Sigmoid colon (tissue), 7 donors: Measurements from ENCODE around the gene ASPSCR1. TPM values are rescaled to one million over a fixed set of nuclear protein-coding genes. Genes with fewer than 3 reads are reported as not detected.

Experiments used
- DNase-seq: peaks from one replicate; pipeline ENCODE4 v3.0.0-alpha.2; 2019
- H3K27ac ChIP-seq, 4 donors: fragments of 200-600 bp; sonication (generic); one replicate each; pipeline ENCODE4 v1.5.1; 2016 to 2019; ENCODE audit warnings: mild to moderate bottlenecking in 1 of 4
- H3K27me3 ChIP-seq, 3 donors: fragments of 200-600 bp; sonication (generic); one replicate each; pipeline ENCODE4 v1.5.1; 2019; ENCODE audit warnings: mild to moderate bottlenecking in 1 of 3
- H3K36me3 ChIP-seq, 4 donors: fragments of 200-600 bp; sonication (generic); one replicate each; pipeline ENCODE4 v1.5.1; 2016 to 2019
- H3K4me1 ChIP-seq, 4 donors: fragments of 200-600 bp; sonication (generic); one replicate each; pipeline ENCODE4 v1.5.1; 2017 to 2019
- H3K4me3 ChIP-seq, 4 donors: fragments of 200-600 bp; sonication (generic); one replicate each; pipeline ENCODE4 v1.5.1; 2017 to 2019; ENCODE audit warnings: mild to moderate bottlenecking in 2 of 4, moderate library complexity in 1 of 4
- H3K9me3 ChIP-seq, 4 donors: fragments of 200-600 bp in 3 of 4; sonication (generic) in 3 of 4; one replicate each; pipeline versions ENCODE4 v1.5.1 to v1.6.1; 2013 to 2019
- EP300 ChIP-seq, 4 donors: sonication (generic); formaldehyde crosslinking; IDR thresholded peaks; one replicate each; pipeline ENCODE4 v1.6.1; 2017; ENCODE audit warnings: antibody characterized with exemption in 4 of 4
- POLR2A ChIP-seq, 2 donors: fragments of 450-650 bp; IDR thresholded peaks; one replicate each; pipeline ENCODE4 v1.6.1; 2016; ENCODE audit warnings: antibody characterized with exemption in 2 of 2, mild to moderate bottlenecking in 2 of 2, moderate library complexity in 2 of 2
- POLR2AphosphoS5 ChIP-seq, 4 donors: sonication (generic); formaldehyde crosslinking; IDR thresholded peaks; one replicate each; pipeline ENCODE4 v1.6.1; 2017; ENCODE audit warnings: antibody characterized with exemption in 4 of 4
- WGBS, 2 donors: extraction: QIAGEN DNeasy Blood & Tissue Kit; methylation state at CpG; one replicate each; pipeline ENCODE4 v1.1.7; 2013; 5-methylcytosine and 5-hydroxymethylcytosine counted together
- intact Hi-C: fragments of 100-400 bp; cut with DNase I; formaldehyde crosslinking; loops from one replicate; pipeline ENCODE4 v1.15.1; 2023
- polyA plus RNA-seq, 3 donors: library from polyadenylated mRNA; stranded (reverse); fragments of 200-250 nt; gene quantifications; one replicate each; pipeline ENCODE4 v1.2.3, GENCODE V29; 2013
- total RNA-seq, 4 donors: library from RNA; depleted of rRNA; stranded (reverse); fragments of >200 nt; gene quantifications; one replicate each; pipeline ENCODE4 v1.1.0, GENCODE V29; 2016
- TF ChIP-seq, protein P1 (sequence below), 4 experiments: fragments of 450-650 bp in 3 of 4; fragments of 200-600 bp in 1 of 4; IDR thresholded peaks; one replicate each; pipeline ENCODE4 v1.5.1; 2016 to 2019; ENCODE audit warnings: antibody characterized with exemption in 4 of 4, mild to moderate bottlenecking in 3 of 4, moderate library complexity in 2 of 4
- donor health status: healthy with polysubstance abuse.
- donor health status: Bipolar disorder and iron deficiency.
- donor health status: healthy.

ASPSCR1 gene
- total and polyA plus RNA-seq, 7 donors: 9.3 to 35.9 (median 23.4) TPM

DNA sequence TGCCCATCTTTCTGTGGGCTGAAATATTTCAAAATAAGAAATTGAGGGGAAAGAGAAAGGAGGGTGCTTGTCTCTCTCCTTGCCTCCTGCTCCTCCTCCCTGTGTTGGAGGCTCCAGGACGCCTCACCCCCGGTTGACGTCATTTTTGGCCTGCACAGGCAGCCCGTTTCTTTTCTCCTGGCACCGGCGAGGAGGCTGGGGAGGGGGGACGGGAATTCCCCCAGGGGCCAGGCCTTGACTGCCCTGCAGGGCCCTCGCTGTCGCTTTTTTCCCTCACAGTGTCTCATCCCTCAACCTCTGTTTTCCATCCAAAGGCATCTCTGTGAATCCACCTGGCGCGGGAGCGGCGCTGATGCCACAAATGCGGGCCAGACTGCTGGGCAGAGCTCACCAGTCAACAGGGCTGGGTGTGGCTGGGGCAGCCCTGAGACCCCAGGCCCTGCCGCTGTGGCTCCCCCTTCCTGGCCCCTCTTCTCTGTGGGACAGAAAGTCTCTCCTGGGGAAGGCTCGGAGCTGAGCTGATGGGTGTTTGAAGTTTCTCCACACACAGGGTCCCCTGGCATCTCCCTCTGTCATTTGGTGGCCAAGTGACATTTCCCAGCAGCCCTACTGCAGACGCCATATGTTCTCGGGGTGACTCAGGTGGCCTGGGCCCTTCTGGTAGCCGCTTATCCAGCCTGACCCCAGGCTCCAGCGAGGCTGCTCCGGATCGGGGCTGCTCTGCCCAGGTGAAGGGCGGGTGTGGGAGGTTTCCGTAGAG, 29.2 kb downstream of the ASPSCR1 start:
- intact Hi-C loops: no loop called here
- Histone ChIP-seq H3K4me3 (no peak overlapping the region), H3K36me3 (peaks cover 0 to 6% (median 0%) of the 10 kb centered on the region in 4 donors), H3K4me1 (peaks cover 0 to 55% (median 50%) of the 10 kb centered on the region in 4 donors), H3K27ac (peak overlapping the region in 3 of 4 donors; percentile 42 to 69 (median 53)), H3K9me3 (no peaks in the 10 kb centered on the region), H3K27me3 (no peaks in the 10 kb centered on the region)
- peak; percentile 86 for DNase-seq
- WGBS, 2 donors: 88 to 90% methylated on average over 24 of the region's 24 CpGs
- TF ChIP-seq POLR2A (IDR thresholded peaks at IDR 0.05) (no peak), POLR2AphosphoS5 (IDR thresholded peaks at IDR 0.05) (peak in 1 of 4 donors; percentile 44), EP300 (IDR thresholded peaks at IDR 0.05) (no peak)
- TF ChIP-seq, protein P1, sequence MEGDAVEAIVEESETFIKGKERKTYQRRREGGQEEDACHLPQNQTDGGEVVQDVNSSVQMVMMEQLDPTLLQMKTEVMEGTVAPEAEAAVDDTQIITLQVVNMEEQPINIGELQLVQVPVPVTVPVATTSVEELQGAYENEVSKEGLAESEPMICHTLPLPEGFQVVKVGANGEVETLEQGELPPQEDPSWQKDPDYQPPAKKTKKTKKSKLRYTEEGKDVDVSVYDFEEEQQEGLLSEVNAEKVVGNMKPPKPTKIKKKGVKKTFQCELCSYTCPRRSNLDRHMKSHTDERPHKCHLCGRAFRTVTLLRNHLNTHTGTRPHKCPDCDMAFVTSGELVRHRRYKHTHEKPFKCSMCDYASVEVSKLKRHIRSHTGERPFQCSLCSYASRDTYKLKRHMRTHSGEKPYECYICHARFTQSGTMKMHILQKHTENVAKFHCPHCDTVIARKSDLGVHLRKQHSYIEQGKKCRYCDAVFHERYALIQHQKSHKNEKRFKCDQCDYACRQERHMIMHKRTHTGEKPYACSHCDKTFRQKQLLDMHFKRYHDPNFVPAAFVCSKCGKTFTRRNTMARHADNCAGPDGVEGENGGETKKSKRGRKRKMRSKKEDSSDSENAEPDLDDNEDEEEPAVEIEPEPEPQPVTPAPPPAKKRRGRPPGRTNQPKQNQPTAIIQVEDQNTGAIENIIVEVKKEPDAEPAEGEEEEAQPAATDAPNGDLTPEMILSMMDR (IDR thresholded peaks at IDR 0.05): no peak

DNA sequence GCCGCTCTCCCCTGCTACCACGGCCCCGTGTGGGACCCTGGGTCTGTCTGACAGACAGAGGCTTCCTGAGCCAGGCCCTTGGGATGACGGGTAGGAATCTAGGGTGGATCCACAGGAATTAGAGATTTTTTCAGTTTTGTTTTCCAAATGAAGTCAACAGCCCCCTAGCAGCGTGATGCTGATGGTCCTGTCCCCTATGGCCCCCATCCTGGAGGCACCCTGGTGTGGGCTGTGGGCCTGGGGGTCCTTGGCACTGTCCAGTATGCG, 29.7 kb downstream of the ASPSCR1 start:
- no peak overlapping the region for H3K4me3 ChIP-seq
- peak overlapping the region in 3 of 4 donors; percentile 42 to 69 (median 53) for H3K27ac ChIP-seq
- intact Hi-C loops: no loop called here
- no peak for DNase-seq
- H3K4me1 ChIP-seq: peaks cover 0 to 59% (median 50%) of the 10 kb centered on the region in 4 donors
- H3K36me3 ChIP-seq: peaks cover 0 to 6% (median 0%) of the 10 kb centered on the region in 4 donors
- H3K9me3 ChIP-seq: no peaks in the 10 kb centered on the region
- TF ChIP-seq EP300 (IDR thresholded peaks at IDR 0.05) (no peak), POLR2AphosphoS5 (IDR thresholded peaks at IDR 0.05) (no peak), POLR2A (IDR thresholded peaks at IDR 0.05) (no peak)
- TF ChIP-seq, protein P1 (IDR thresholded peaks at IDR 0.05): no peak
- H3K27me3 ChIP-seq: no peaks in the 10 kb centered on the region
- 90 to 96% methylated on average over 6 of the region's 6 CpGs for WGBS, 2 donors

DNA sequence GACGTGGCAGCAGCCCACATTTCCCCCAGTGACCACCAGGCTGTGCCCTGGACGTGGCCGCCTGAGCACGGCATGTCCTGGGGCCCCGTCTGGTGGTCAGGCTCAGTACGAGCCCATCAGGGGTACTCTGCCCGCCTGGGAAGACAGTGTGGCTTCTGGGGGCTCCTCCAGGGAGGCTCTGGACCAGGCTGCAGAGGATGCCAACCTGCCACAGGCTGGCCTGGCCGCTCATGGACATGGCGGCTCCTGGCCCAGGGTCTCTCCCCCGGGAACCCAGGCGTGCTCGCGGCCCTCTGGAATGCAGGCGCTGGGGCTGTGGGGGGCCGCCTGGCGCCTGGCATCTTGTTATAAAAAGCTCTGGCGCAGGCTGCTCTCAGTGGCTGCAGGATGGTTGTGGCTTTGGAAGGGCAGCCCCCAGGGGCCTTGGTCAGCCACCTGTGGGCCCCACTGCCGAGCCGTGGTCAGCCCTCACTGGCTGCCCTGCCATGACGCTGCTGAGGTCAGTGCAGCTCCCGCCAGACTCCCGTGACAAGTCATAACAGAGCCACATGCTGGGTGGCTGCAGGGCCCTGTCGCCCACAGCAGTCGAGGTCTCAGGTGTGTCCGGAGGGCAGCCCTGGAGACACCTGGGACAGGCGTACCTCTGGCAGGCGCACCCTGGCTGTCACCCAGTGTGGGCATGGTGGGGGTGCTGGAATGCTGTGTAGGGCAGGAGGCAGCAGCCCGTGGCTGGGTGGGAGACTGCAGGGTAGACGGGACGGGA, 30.2 kb downstream of the ASPSCR1 start:
- Histone ChIP-seq H3K27me3 (no peaks in the 10 kb centered on the region), H3K4me3 (no peak overlapping the region), H3K27ac (peak overlapping the region in 1 of 4 donors; percentile 69), H3K9me3 (no peaks in the 10 kb centered on the region), H3K36me3 (peaks cover 0 to 6% (median 0%) of the 10 kb centered on the region in 4 donors), H3K4me1 (peaks cover 0 to 61% (median 54%) of the 10 kb centered on the region in 4 donors)
- TF ChIP-seq, protein P1 (IDR thresholded peaks at IDR 0.05): no peak
- no peak for TF ChIP-seq POLR2A (IDR thresholded peaks at IDR 0.05)
- no peak for TF ChIP-seq EP300 (IDR thresholded peaks at IDR 0.05)
- no peak for TF ChIP-seq POLR2AphosphoS5 (IDR thresholded peaks at IDR 0.05)
- WGBS, 2 donors: 87 to 91% methylated on average over 30 of the region's 30 CpGs
- intact Hi-C loops: no loop called here
- no peak for DNase-seq

DNA sequence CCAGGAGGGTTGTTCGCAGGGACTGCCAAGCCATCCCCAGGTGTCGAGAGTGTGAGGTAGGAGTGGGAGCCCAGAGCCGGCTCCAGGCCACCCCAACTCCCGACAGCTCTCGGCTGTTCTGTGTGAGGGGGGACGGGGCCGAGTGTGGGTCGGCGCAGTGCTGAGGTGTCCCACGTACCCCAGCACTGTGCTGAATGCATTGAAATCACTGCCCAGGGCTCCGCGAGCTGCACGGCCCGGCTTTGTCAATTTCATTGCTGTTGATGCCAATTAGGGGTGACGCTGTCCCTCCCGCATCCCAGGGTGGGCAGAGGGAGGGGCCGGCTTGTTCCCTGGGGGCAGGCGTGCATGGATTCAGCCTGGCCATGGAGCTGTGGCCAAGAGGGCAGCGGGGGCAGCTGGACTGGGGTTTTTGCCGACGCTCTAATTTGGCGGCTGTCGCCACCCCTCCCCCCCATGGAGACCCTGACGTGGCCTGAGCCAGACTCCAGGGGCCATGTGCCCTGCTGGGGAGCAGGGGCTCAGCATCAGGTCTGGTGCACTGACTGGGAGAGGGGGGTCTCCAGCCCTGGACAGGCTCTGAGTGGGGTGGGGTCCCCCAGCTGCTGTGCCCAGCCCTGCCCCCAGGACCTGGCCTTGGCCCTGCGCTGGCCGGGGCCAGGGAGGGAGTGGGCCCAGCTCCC, 31.0 kb downstream of the ASPSCR1 start:
- Histone ChIP-seq H3K36me3 (peaks cover 0 to 6% (median 0%) of the 10 kb centered on the region in 4 donors), H3K4me3 (no peak overlapping the region), H3K27me3 (no peaks in the 10 kb centered on the region), H3K9me3 (no peaks in the 10 kb centered on the region), H3K4me1 (peaks cover 3 to 61% (median 54%) of the 10 kb centered on the region in 4 donors), H3K27ac (no peak overlapping the region)
- intact Hi-C loops: no loop called here
- 93% methylated on average over 26 of the region's 26 CpGs for WGBS, 2 donors
- no peak for DNase-seq
- TF ChIP-seq POLR2A (IDR thresholded peaks at IDR 0.05): no peak

DNA sequence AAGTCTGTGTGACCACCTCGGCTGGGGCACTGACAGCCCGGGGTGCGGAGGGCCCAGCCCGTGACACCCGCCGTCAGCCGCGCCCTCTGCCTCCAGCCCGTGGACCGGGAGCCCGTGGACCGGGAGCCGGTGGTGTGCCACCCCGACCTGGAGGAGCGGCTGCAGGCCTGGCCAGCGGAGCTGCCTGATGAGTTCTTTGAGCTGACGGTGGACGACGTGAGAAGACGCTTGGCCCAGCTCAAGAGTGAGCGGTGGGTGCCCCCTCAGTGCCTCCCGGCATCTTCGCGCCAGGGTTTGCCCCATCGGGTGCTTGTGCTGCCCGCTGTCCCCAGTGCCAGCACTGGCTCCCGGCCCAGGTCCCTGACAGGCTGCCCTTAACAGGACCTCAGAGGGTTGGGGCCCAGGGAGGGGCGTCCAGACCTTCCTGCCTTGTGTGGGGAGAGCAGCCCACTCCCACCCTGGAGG, 31.5 kb downstream of the ASPSCR1 start:
- Histone ChIP-seq H3K27ac (no peak overlapping the region), H3K9me3 (no peaks in the 10 kb centered on the region), H3K4me1 (peaks cover 3 to 61% (median 54%) of the 10 kb centered on the region in 4 donors), H3K4me3 (no peak overlapping the region), H3K27me3 (no peaks in the 10 kb centered on the region), H3K36me3 (peaks cover 0 to 6% (median 0%) of the 10 kb centered on the region in 4 donors)
- TF ChIP-seq POLR2A (IDR thresholded peaks at IDR 0.05) (no peak), EP300 (IDR thresholded peaks at IDR 0.05) (no peak), POLR2AphosphoS5 (IDR thresholded peaks at IDR 0.05) (no peak)
- TF ChIP-seq, protein P1 (IDR thresholded peaks at IDR 0.05): no peak
- DNase-seq: no peak
- intact Hi-C loops: no loop called here
- 93% methylated on average over 28 of the region's 28 CpGs for WGBS, 2 donors
